Memory B cell (primary cell): ENCODE results near the gene MAST4.

Source experiments
- ATAC-seq: fragments of 150-1000 bp; cut with Tn5 transposase; 2 replicates; pipeline ENCODE4 v1.10.0; 2021; ENCODE audit warnings: low read depth, mild to moderate bottlenecking, moderate library complexity
- DNase-seq, 2 donors: peaks; one replicate each; pipeline ENCODE4 v3.0.0; 2022; ENCODE audit warnings: low spot score in 2 of 2
- H3K27ac Mint-ChIP-seq: one replicate; pipeline ENCODE4 v1.8.0; 2022; ENCODE audit warnings: mild to moderate bottlenecking, moderate library complexity, mixed read lengths
- H3K27me3 Mint-ChIP-seq: one replicate; pipeline ENCODE4 v1.8.0; 2022; ENCODE audit warnings: mixed read lengths
- H3K36me3 Mint-ChIP-seq: one replicate; pipeline ENCODE4 v1.8.0; 2022; ENCODE audit warnings: mild to moderate bottlenecking, mixed read lengths
- H3K4me1 Mint-ChIP-seq: one replicate; pipeline ENCODE4 v1.8.0; 2022; ENCODE audit warnings: mixed read lengths
- H3K4me3 Mint-ChIP-seq: one replicate; pipeline ENCODE4 v1.8.0; 2022; ENCODE audit warnings: mild to moderate bottlenecking, moderate library complexity, mixed read lengths
- H3K9me3 Mint-ChIP-seq: one replicate; pipeline ENCODE4 v1.8.0; 2022; ENCODE audit warnings: mixed read lengths

Gene MAST4

GRCh38 chr5:67135381-67135984 lies 539.3 kb downstream of the MAST4 start:
- no peak for DNase-seq
- Mint-ChIP-seq H3K4me1 (no peaks in the 10 kb centered on the region), H3K27me3 (no peaks in the 10 kb centered on the region), H3K27ac (no peak overlapping the region), H3K9me3 (no peaks in the 10 kb centered on the region), H3K36me3 (peaks cover 9% of the 10 kb centered on the region), H3K4me3 (no peak overlapping the region)
- ATAC-seq = no peak

GRCh38 chr5:67139030-67139429 lies 542.8 kb downstream of the MAST4 start:
- peaks cover 18% of the 10 kb centered on the region for H3K36me3 Mint-ChIP-seq
- H3K9me3 Mint-ChIP-seq = no peaks in the 10 kb centered on the region
- no peak overlapping the region for H3K4me3 Mint-ChIP-seq
- no peaks in the 10 kb centered on the region for H3K4me1 Mint-ChIP-seq
- no peak overlapping the region for H3K27ac Mint-ChIP-seq
- no peak for ATAC-seq
- no peak for DNase-seq
- H3K27me3 Mint-ChIP-seq = no peaks in the 10 kb centered on the region

GRCh38 chr5:67140413-67140812 lies 544.2 kb downstream of the MAST4 start:
- no peaks in the 10 kb centered on the region for H3K9me3 Mint-ChIP-seq
- H3K27ac Mint-ChIP-seq = no peak overlapping the region
- H3K4me3 Mint-ChIP-seq = no peak overlapping the region
- no peak for ATAC-seq
- H3K4me1 Mint-ChIP-seq = no peaks in the 10 kb centered on the region
- H3K27me3 Mint-ChIP-seq = no peaks in the 10 kb centered on the region
- peaks cover 19% of the 10 kb centered on the region for H3K36me3 Mint-ChIP-seq
- DNase-seq = no peak

GRCh38 chr5:67141644-67142043 lies 545.5 kb downstream of the MAST4 start:
- DNase-seq (no peak), ATAC-seq (no peak)
- Mint-ChIP-seq H3K36me3 (peaks cover 20% of the 10 kb centered on the region), H3K27ac (no peak overlapping the region), H3K9me3 (no peaks in the 10 kb centered on the region), H3K4me3 (no peak overlapping the region), H3K27me3 (no peaks in the 10 kb centered on the region), H3K4me1 (no peaks in the 10 kb centered on the region)

- no peaks in the 10 kb centered on the region for H3K27me3 Mint-ChIP-seq
- H3K27ac Mint-ChIP-seq = no peak overlapping the region
- H3K9me3 Mint-ChIP-seq = no peaks in the 10 kb centered on the region
- ATAC-seq (no peak), DNase-seq (no peak)
- no peak overlapping the region for H3K4me3 Mint-ChIP-seq
- peaks cover 26% of the 10 kb centered on the region for H3K36me3 Mint-ChIP-seq
- H3K4me1 Mint-ChIP-seq = no peaks in the 10 kb centered on the region
Measured at GRCh38 chr5:67142816-67143215, 546.6 kb downstream of the MAST4 start.

- H3K4me3 Mint-ChIP-seq = no peak overlapping the region
- no peak for DNase-seq
- no peak overlapping the region for H3K27ac Mint-ChIP-seq
- no peaks in the 10 kb centered on the region for H3K9me3 Mint-ChIP-seq
- H3K4me1 Mint-ChIP-seq = no peaks in the 10 kb centered on the region
- ATAC-seq = no peak
- peaks cover 30% of the 10 kb centered on the region for H3K36me3 Mint-ChIP-seq
- H3K27me3 Mint-ChIP-seq = no peaks in the 10 kb centered on the region
Measured at GRCh38 chr5:67143549-67143948, 547.4 kb downstream of the MAST4 start.

- Mint-ChIP-seq H3K4me3 (no peak overlapping the region), H3K27me3 (no peaks in the 10 kb centered on the region), H3K27ac (no peak overlapping the region), H3K36me3 (peaks cover 34% of the 10 kb centered on the region), H3K9me3 (no peaks in the 10 kb centered on the region), H3K4me1 (no peaks in the 10 kb centered on the region)
- DNase-seq (no peak), ATAC-seq (no peak)
Measured at GRCh38 chr5:67144183-67144639, 548.0 kb downstream of the MAST4 start.

- no peaks in the 10 kb centered on the region for H3K27me3 Mint-ChIP-seq
- H3K4me3 Mint-ChIP-seq = no peak overlapping the region
- DNase-seq (no peak), ATAC-seq (no peak)
- H3K4me1 Mint-ChIP-seq = no peaks in the 10 kb centered on the region
- peaks cover 46% of the 10 kb centered on the region for H3K36me3 Mint-ChIP-seq
- H3K9me3 Mint-ChIP-seq = no peaks in the 10 kb centered on the region
- no peak overlapping the region for H3K27ac Mint-ChIP-seq
Measured at GRCh38 chr5:67146574-67146973, 550.4 kb downstream of the MAST4 start.

GRCh38 chr5:67146981-67147380 lies 550.8 kb downstream of the MAST4 start:
- DNase-seq = no peak
- Mint-ChIP-seq H3K36me3 (peaks cover 46% of the 10 kb centered on the region), H3K27ac (no peak overlapping the region), H3K27me3 (no peaks in the 10 kb centered on the region), H3K4me3 (no peak overlapping the region), H3K9me3 (no peaks in the 10 kb centered on the region), H3K4me1 (no peaks in the 10 kb centered on the region)
- no peak for ATAC-seq

- no peaks in the 10 kb centered on the region for H3K4me1 Mint-ChIP-seq
- H3K36me3 Mint-ChIP-seq = peaks cover 38% of the 10 kb centered on the region
- DNase-seq (no peak), ATAC-seq (no peak)
- no peak overlapping the region for H3K4me3 Mint-ChIP-seq
- H3K27ac Mint-ChIP-seq = no peak overlapping the region
- H3K27me3 Mint-ChIP-seq = no peaks in the 10 kb centered on the region
- no peaks in the 10 kb centered on the region for H3K9me3 Mint-ChIP-seq
Measured at GRCh38 chr5:67147760-67148159, 551.6 kb downstream of the MAST4 start.

GRCh38 chr5:67149057-67149950 lies 553.1 kb downstream of the MAST4 start:
- Mint-ChIP-seq H3K4me1 (no peaks in the 10 kb centered on the region), H3K27me3 (no peaks in the 10 kb centered on the region), H3K36me3 (peaks cover 31% of the 10 kb centered on the region), H3K27ac (no peak overlapping the region), H3K4me3 (no peak overlapping the region), H3K9me3 (no peaks in the 10 kb centered on the region)
- DNase-seq (no peak), ATAC-seq (no peak)

- Mint-ChIP-seq H3K4me3 (no peak overlapping the region), H3K27me3 (no peaks in the 10 kb centered on the region), H3K9me3 (no peaks in the 10 kb centered on the region), H3K4me1 (no peaks in the 10 kb centered on the region), H3K36me3 (peaks cover 34% of the 10 kb centered on the region), H3K27ac (no peak overlapping the region)
- ATAC-seq (no peak), DNase-seq (no peak)
Measured at GRCh38 chr5:67149951-67150523, 553.8 kb downstream of the MAST4 start.

- DNase-seq = no peak
- H3K36me3 Mint-ChIP-seq = peaks cover 30% of the 10 kb centered on the region
- H3K27ac Mint-ChIP-seq = no peak overlapping the region
Measured at GRCh38 chr5:67152400-67152799, 556.2 kb downstream of the MAST4 start.

GRCh38 chr5:67153292-67153691 lies 557.1 kb downstream of the MAST4 start:
- DNase-seq = no peak
- Mint-ChIP-seq H3K36me3 (peaks cover 24% of the 10 kb centered on the region), H3K27ac (peak overlapping the region; percentile 20), H3K27me3 (no peaks in the 10 kb centered on the region), H3K9me3 (no peaks in the 10 kb centered on the region), H3K4me3 (no peak overlapping the region), H3K4me1 (peaks cover 2% of the 10 kb centered on the region)
- ATAC-seq = no peak

More at GRCh38 chr5:67152400-67152799, 556.2 kb downstream of the MAST4 start:
- Mint-ChIP-seq H3K4me3 (no peak overlapping the region), H3K4me1 (peaks cover 2% of the 10 kb centered on the region), H3K9me3 (no peaks in the 10 kb centered on the region), H3K27me3 (no peaks in the 10 kb centered on the region)
- no peak for ATAC-seq
